Measurements from ENCODE around the gene DIAPH1.

The DIAPH1 gene

DNA sequence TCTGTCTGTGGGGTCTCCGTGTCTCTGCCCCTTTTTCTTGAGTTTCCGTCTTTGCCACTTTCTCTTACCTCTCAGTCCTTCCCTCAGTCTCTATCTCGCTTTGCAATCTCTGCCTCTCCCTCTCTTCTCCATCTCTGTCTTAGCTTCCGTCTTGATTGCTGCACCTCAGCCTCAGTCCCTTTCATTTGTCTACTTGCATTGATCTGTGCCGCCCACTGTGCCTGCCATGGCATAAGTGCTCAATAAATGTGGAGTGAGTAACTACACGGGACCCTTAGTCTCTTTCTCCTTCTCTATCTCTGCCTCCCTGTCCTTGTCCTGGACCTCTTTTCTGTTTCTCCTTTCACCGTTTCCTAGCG lies 123.4 kb downstream of the DIAPH1 start:
- no peak for DNase-seq

DNA sequence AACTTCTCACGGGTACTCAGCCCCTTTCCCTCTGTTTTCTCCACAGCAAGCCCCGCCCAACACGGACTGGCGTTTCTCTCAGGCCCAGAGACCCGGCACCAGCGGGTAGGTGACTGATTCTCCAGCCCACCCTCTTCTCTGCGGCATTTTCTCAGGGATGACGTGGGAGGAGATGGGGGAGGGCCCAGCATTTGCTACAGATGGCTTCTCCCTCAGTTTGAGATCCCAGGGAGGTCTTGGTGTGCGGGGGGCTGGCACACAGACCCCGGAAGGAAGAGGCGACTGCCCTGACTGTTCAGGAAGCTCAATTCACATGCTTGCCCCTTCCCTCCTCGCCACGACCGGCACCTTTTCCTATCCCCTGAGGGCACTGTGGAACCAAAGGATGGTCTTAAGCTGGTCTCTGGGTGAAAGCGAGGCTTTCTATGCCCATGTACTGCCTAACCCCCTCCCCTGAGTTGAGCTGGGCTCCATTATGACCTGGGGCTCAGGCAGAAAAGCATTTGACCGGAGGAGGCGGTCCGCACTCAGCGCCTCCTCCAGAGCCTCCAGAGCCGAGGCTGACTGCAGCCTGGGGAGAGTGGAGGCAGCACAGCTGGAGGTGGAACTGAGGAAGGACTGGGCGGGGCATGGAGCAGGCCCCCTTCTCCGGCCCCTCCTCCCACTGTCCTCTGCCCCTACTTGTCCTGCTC lies 123.9 kb downstream of the DIAPH1 start:
- no peak for DNase-seq

DNA sequence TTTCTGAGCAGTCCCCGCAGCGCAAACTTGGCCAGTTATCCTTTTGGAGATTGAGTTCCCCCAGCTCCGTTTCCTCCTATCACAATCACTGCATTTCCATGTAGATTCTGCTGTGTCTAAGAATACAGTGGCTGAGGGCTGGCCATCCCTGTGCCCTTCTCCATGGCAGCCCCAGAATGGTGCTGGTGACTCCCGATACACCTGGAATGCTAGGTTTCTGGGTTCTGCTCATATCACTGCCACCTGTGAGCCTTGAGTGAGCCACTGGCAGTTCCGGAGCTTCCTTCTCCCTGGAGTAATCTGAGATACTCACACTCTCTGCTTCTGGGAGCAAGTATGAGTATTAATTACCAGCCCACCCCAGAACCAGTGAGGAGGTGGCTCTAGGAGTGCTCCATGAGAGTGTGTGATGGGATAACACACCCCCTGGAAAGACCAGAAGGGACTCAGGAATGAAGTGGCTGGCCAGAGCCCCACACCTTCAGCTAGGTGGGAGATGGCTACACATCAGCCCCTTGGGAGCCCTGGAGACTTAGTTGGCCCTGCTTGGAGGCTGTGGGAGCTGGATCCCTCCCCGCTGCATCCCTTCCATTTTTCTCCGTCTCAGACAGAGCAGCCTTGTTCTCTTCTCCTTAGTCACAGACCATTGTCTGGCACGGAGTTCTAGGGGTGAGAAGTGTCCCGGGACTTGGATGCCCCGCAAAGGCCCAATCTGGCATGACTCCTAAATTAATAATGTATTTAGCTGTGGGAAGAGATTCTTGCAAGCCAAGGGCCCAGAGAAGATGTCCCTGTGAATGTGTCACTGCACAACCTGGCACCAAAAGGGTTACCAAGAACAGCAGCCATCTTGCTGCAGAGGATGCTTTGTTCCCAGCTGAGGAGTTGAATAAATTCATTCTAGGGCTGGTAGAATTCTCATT lies 125.0 kb downstream of the DIAPH1 start:
- no peak for DNase-seq

DNA sequence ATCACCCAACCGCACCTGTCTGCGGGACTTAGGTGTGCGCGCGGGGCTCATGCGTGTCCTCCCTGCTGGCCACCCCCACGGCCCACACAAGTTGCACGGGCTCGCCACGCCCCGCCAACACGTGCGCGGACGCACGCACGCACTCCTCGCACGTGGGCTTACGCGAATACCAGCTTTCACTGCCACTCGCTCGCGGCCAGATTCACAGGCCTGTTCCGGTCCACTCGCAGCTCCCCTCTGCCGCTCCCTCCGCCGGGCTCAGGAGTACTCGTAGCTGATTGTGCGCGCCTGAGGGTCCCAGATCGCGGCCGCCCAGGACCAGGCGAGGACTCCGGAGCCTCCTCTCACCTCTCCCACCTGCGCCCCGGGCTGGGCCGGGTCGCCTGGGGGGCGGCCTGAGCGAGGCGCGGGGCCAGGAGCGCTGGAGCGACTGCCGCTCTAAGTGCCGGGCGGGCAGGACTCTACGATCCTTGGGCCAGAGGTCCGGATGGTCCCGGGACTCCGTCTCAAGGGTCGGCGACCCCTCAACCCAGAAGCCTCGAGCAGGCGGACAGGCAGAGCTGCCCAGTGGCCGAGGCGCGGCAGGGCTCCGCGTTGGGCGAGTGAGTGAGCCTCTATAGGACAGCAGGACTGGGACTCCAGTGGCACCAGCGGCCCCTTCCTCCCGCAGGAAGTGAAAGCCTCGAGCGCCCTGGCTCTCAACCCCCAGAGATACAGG lies 126.5 kb downstream of the DIAPH1 start:
- DNase-seq = no peak

DNA sequence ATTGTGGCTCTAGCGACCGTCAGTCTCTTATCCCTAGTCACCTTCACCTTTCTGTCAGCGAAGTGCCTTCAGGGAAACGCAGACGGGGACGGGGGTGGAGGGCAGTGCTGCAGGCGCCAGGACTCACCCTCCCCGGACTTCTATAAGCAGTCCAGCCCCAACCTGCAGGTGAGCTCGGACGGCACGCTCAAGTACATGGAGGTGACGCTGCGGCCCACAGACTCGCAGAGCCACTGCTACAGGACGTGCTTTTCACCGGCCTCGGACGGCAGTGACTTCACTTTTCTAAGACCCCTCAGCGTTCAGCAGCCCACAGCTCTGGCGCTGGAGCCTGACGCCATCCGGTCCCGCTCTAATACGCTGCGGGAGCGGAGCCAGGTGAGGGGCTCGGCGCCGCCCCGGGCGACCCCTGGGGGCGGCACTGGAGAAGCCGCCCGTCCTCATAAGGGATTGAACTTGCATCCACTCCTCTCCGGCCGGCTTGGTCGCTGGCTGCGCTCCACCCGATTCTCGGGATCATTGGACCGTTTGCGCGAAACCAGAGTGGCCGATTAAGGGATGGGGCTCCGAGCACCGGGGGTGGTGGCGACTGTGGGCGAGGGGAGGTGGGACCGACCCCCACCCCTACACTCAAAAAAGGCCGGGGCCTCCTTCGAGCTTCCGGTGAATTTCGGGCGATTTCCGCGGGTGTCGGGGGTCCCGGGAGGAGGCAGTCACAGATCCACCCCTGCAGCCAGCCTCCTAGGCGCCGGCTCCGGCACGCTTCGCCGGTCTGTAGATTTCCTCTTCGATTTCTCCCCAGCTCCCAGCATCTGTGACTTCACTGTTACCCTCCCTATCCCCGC lies 127.3 kb downstream of the DIAPH1 start:
- DNase-seq = no peak

DNA sequence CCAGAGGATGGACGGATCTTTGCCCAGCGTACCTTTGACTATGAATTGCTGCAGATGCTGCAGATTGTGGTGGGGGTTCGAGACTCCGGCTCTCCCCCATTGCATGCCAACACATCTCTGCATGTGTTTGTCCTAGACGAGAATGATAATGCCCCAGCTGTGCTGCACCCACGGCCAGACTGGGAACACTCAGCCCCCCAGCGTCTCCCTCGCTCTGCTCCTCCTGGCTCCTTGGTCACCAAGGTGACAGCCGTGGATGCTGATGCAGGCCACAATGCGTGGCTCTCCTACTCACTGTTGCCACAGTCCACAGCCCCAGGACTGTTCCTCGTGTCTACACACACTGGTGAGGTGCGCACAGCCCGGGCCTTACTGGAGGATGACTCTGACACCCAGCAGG lies 128.0 kb downstream of the DIAPH1 start:
- DNase-seq = no peak

DNA sequence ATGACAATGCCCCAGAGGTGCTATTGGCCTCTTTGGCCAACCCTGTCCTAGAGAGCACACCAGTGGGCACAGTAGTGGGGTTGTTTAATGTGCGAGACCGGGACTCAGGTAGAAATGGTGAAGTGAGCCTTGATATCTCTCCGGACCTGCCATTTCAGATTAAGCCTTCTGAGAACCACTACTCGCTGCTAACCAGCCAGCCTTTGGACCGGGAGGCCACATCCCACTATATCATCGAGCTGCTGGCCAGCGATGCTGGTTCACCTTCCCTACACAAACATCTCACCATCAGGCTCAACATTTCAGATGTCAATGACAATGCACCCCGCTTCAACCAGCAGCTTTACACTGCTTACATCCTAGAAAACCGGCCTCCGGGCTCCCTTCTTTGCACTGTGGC lies 128.5 kb downstream of the DIAPH1 start:
- no peak for DNase-seq

DNA sequence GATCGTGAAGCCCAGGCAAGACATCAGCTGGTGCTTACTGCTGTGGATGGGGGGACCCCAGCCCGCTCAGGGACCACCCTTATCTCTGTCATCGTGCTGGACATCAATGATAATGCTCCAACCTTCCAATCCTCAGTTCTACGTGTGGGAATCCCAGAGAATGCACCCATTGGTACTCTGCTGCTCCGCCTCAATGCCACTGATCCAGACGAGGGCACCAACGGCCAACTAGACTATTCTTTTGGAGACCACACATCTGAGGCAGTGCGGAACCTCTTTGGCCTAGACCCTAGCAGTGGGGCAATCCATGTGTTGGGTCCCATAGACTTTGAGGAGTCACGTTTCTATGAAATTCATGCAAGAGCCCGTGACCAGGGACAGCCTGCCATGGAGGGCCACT lies 129.0 kb downstream of the DIAPH1 start:
- DNase-seq = no peak

DNA sequence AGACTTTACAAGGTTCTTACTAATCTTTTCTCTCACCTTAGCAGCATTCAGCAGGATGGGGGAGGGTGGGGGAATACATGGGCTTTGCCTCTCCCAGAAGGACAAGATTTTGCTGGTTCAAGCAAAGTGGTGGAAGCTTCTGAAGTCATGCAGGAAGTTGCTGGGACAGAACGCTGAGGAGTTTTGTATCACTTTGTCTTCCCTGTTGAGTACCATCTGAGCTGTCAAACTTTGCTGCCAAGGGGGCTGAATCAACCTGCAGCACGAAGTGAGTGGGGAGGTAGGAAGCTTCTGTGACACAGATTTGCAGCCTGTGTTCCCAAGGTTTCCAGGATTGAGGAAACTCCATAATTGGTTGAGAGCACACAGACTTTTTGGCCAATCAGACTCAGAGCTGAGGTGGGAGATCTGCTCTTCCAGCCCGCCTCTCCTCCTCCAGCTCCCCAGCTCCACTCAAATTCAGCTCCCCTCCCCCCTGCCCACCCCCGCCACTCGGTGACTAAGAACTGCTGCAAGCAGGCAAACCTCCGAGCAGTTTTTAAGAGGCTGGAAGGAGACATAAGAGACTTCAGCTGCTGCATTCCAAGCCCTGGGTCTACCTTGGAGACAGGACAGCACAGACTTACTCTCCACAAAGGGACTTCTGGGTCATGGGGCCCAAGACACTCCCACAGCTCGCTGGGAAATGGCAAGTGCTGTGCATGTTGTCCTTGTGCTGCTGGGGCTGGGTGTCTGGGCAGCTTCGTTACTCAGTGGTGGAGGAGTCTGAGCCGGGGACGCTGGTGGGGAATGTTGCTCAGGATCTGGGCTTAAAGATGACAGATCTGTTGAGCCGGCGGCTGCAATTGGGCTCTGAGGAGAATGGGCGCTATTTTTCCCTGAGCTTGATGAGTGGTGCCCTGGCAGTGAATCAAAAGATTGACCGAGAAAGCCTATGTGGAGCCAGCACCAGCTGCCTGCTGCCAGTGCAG lies 129.9 kb downstream of the DIAPH1 start, which contains the start of gene PCDHGC5:
Gene PCDHGC5 (plus strand): TSS at position 491 of the 971 bp plus-strand sequence. CDS start 160 bp downstream, at position 651.
- DNase-seq = no peak

DNA sequence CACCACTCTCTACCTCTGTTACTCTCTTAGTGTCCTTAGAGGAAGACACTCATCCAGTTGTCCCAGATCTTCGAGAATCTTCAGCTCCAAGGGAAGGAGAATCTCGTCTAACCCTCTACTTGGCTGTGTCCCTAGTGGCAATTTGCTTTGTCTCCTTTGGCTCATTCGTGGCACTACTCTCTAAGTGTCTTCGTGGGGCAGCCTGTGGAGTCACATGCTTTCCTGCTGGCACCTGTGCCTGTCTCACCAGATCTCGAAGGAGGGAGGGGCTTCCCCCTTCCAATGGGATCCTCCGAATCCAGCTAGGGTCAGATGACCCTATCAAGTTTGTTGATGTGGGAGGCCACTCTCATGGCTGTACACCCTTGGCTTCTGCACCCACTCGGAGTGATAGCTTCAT lies 131.7 kb downstream of the DIAPH1 start:
- no peak for DNase-seq

DNA sequence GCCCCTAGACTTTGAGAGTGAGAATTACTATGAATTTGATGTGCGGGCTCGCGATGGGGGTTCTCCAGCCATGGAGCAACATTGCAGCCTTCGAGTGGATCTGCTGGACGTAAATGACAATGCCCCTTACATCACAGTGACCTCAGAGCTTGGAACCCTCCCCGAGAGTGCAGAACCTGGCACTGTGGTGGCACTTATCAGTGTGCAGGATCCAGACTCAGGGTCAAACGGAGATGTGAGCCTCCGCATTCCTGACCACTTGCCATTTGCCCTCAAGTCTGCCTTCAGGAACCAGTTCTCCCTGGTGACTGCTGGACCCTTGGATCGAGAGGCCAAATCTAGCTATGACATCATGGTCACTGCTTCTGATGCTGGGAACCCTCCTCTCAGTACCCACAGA lies 132.7 kb downstream of the DIAPH1 start:
- DNase-seq = no peak

DNA sequence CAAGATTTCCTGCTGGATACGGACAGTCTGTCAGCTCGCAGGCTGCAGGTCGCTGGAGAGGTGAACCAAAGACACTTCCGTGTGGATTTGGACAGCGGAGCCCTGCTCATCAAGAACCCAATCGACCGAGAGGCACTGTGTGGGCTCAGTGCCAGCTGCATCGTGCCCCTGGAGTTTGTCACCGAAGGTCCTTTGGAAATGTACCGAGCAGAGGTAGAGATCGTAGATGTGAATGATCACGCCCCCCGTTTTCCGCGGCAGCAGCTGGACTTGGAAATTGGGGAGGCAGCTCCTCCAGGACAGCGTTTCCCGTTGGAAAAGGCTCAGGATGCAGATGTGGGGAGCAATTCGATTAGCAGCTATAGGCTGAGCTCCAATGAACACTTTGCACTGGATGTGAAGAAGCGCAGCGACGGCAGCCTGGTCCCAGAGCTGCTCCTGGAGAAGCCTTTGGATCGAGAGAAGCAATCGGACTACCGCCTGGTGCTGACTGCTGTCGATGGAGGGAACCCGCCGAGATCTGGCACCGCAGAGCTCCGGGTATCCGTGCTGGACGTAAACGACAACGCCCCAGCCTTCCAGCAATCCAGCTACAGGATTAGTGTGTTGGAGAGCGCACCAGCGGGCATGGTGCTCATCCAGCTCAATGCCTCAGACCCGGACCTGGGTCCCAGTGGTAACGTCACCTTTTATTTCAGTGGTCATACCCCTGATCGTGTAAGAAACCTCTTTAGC lies 133.3 kb downstream of the DIAPH1 start:
- peak; percentile 10 for DNase-seq

DNA sequence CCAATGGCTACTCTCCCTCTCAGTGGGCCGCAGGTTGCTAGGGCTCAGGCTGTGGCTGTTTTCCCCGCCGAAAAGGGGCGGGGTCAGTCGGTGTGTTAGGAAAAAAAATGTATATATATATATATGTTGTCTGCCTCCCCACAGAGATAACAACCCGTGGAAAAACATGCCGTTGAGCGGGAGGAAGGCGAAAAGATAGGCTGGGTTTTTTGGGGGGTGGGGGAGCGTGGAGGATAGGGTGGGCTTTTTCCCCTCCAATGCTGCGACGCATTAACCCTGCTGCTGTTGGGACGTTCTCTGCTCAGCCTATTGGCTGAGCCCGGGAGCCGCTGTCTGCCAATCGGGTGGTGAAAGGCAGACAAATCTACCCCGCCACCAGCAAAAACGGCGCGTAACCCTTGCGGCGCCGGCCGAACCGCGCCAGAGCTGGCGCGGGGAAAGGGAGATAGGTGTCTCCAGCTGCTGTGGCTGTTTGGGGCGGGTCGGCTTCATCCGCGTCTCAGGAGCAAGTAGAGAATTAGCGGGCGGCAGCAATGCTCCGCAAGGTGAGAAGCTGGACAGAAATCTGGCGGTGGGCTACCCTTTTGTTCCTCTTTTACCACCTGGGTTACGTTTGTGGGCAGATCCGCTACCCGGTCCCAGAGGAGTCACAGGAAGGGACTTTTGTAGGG lies 134.0 kb downstream of the DIAPH1 start, which contains the start of gene PCDHGC4:
Gene PCDHGC4 (plus strand): TSS at position 390 of the 671 bp plus-strand sequence. CDS start 144 bp downstream, at position 534.
- DNase-seq = peak; percentile 66

DNA sequence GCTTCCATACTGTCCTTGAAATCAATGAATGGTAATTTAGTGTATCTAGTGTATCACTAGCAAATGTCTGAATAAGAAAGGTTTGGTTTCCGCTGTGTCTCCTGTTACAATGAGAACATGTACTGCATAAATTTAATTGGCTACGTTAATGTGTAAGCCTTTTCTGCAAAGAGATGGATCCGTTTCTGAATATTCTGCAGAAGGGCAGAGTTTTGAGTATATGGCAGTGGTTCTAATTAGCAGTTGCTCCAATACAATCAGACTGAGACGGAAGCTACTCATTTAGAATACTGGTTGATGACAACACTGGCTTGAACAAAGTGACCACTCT lies 134.5 kb downstream of the DIAPH1 start:
- no peak for DNase-seq

DNA sequence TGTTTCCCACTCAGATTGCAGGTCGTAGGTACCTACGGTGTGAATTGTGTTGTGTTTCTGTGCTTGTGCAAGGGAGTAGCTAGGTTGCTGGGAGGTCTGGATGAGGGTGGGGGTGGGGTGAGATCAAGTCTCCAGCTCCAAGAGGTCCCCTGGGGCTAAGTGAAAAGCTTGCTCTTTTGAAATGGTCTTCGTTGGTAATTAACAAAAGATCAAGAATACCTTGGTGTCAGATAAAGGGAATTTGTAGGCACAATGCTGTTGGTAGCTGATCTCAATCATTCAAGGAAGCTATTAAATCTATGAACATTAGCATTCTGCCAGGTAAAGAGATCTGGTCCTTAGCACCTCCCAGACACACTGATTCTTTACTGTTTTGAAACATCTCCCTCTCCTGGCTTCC lies 134.9 kb downstream of the DIAPH1 start:
- DNase-seq = no peak

DNA sequence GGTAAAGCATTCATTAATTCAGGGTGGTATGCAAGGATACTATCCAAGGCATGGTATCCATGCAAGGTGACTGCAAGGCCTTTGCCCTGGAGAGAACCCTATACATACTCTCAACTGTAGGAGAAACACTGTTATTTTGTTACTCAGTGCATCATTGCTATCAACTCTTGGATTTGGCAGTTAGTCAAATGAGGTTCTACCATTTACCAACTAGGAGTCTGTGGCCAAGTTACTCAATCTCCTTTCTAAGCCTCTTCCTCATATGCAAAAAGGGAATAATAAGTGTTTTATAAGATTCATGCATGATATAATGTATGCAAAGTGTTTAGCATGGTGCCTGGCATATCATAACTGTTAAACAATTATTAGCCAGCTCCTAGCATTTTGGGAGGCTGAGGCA lies 139.0 kb downstream of the DIAPH1 start:
- no peak for DNase-seq

DNA sequence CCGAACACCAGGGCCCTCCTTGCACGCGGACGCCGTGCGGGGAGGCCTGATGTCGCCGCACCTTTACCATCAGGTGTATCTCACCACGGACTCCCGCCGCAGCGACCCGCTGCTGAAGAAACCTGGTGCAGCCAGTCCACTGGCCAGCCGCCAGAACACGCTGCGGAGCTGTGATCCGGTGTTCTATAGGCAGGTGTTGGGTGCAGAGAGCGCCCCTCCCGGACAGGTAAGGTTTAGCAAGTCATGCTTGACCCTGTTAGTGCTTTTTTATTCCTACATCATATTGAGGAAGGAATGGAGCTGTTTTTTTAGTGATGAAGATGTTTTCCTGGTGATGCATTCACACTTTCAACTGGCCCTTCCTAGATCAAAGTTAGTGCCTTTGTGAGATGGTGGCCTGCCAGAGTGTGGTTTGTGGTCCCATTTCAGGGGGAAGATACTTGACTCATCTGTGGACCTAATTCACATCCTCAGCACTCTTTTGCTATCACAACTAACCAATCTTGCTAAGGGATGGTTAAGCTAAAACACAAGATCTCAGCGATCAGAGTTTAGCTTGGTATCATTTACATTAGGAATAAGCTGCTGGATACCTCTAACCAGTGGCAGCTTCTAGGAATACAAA lies 140.4 kb downstream of the DIAPH1 start:
- no peak for DNase-seq

DNA sequence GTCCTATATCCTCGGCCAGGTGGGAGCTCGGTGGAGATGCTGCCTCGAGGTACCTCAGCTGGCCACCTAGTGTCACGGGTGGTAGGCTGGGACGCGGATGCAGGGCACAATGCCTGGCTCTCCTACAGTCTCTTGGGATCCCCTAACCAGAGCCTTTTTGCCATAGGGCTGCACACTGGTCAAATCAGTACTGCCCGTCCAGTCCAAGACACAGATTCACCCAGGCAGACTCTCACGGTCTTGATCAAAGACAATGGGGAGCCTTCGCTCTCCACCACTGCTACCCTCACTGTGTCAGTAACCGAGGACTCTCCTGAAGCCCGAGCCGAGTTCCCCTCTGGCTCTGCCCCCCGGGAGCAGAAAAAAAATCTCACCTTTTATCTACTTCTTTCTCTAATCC lies 141.0 kb downstream of the DIAPH1 start:
- no peak for DNase-seq

DNA sequence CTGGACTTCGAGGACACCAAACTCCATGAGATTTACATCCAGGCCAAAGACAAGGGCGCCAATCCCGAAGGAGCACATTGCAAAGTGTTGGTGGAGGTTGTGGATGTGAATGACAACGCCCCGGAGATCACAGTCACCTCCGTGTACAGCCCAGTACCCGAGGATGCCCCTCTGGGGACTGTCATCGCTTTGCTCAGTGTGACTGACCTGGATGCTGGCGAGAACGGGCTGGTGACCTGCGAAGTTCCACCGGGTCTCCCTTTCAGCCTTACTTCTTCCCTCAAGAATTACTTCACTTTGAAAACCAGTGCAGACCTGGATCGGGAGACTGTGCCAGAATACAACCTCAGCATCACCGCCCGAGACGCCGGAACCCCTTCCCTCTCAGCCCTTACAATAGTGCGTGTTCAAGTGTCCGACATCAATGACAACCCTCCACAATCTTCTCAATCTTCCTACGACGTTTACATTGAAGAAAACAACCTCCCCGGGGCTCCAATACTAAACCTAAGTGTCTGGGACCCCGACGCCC lies 141.7 kb downstream of the DIAPH1 start:
- DNase-seq = no peak

All from NCI-H82 (cell line).